C4-2B (cell line): Measurements from ENCODE around the gene CHST1.

Experiments used
- H3K27ac ChIP-seq: fragments of 450-650 bp; 2 replicates; pipeline ENCODE4 v1.5.1; 2017
- CTCF ChIP-seq: fragments of 450-650 bp; conservative IDR thresholded peaks from 2 replicates; pipeline ENCODE4 v1.5.1; 2017; ENCODE audit warnings: mild to moderate bottlenecking
- ZFX ChIP-seq: fragments of 450-650 bp; IDR thresholded peaks from 2 replicates; pipeline ENCODE4 v1.6.1; 2017

The CHST1 gene

GRCh38 chr11:45615182-45615792, 50.1 kb downstream of the CHST1 start:
- no peak for TF ChIP-seq ZFX
- no peak for TF ChIP-seq CTCF

GRCh38 chr11:45614196-45614828, 51.1 kb downstream of the CHST1 start:
- TF ChIP-seq ZFX: no peak
- no peak for TF ChIP-seq CTCF
- H3K27ac ChIP-seq: no peak overlapping the region

More at GRCh38 chr11:45615182-45615792, 50.1 kb downstream of the CHST1 start:
- no peak overlapping the region for H3K27ac ChIP-seq

GRCh38 chr11:45610627-45611026, 54.8 kb downstream of the CHST1 start:
- no peak for TF ChIP-seq ZFX
- no peak for TF ChIP-seq CTCF

GRCh38 chr11:45609902-45610301, 55.5 kb downstream of the CHST1 start:
- TF ChIP-seq CTCF (no peak), ZFX (no peak)
- no peak overlapping the region for H3K27ac ChIP-seq

More at GRCh38 chr11:45610627-45611026, 54.8 kb downstream of the CHST1 start:
- H3K27ac ChIP-seq: no peak overlapping the region

- TF ChIP-seq ZFX: no peak
- TF ChIP-seq CTCF: no peak
- no peak overlapping the region for H3K27ac ChIP-seq
Measured at GRCh38 chr11:45609337-45609736, 56.1 kb downstream of the CHST1 start.

GRCh38 chr11:45607995-45608394, 57.4 kb downstream of the CHST1 start:
- H3K27ac ChIP-seq: no peak overlapping the region
- no peak for TF ChIP-seq CTCF
- no peak for TF ChIP-seq ZFX

- H3K27ac ChIP-seq: no peak overlapping the region
- no peak for TF ChIP-seq CTCF
- TF ChIP-seq ZFX: no peak
Measured at GRCh38 chr11:45606514-45607281, 58.7 kb downstream of the CHST1 start.
